CD14-positive monocyte (primary cell): Measurements from ENCODE around the gene LENG9. TPM values are rescaled to one million over a fixed set of nuclear protein-coding genes. Genes with fewer than 3 reads are reported as not detected.

ENCODE experiments used
- DNase-seq, 3 donors: peaks; one replicate each; pipeline ENCODE4 v3.0.0-alpha.2; 2011 to 2022
- H2AFZ ChIP-seq: 2 replicates; pipeline ENCODE4 v1.6.0; 2012; ENCODE audit warnings: mild to moderate bottlenecking, low read depth, low read length, inconsistent platforms; ENCODE audit not compliant: insufficient read depth, poor library complexity, severe bottlenecking
- H3K27ac ChIP-seq, 2 donors: 1 replicate in 1 of 2; 2 replicates in 1 of 2; pipeline ENCODE4 v1.5.1; 2012 to 2013; ENCODE audit warnings: low read length in 2 of 2, control low read depth in 1 of 2, inconsistent platforms in 1 of 2, low read depth in 1 of 2, mild to moderate bottlenecking in 1 of 2
- H3K27me3 ChIP-seq, 2 donors: one replicate each; pipeline versions ENCODE4 v1.6.0 to v1.6.1; 2011 to 2013; ENCODE audit warnings: low read length in 2 of 2; ENCODE audit not compliant: control insufficient read depth in 2 of 2, insufficient read depth in 2 of 2
- H3K36me3 ChIP-seq, 2 donors: replicated peaks in 1 of 2; 1 replicate in 1 of 2; 2 replicates in 1 of 2; pipeline versions ENCODE4 v1.5.1 to v1.6.1; 2012 to 2013; ENCODE audit warnings: low read length in 2 of 2, control low read depth in 1 of 2, inconsistent platforms in 1 of 2, mild to moderate bottlenecking in 1 of 2; ENCODE audit not compliant: insufficient read depth in 2 of 2, control insufficient read depth in 1 of 2
- H3K4me1 ChIP-seq, 2 donors: 1 replicate in 1 of 2; 2 replicates in 1 of 2; pipeline versions ENCODE4 v1.5.1 to v1.6.1; 2012 to 2013; ENCODE audit warnings: low read length in 2 of 2, control low read depth in 1 of 2, inconsistent platforms in 1 of 2, mild to moderate bottlenecking in 1 of 2, moderate library complexity in 1 of 2; ENCODE audit not compliant: insufficient read depth in 2 of 2, control insufficient read depth in 1 of 2
- H3K4me2 ChIP-seq: replicated peaks from 2 replicates; pipeline ENCODE3; 2012; ENCODE audit warnings: low read length, moderate library complexity, mild to moderate bottlenecking; ENCODE audit not compliant: poor library complexity, severe bottlenecking; ENCODE audit errors: extremely low read depth
- H3K4me3 ChIP-seq, 3 experiments: fragments of 200-600 bp in 1 of 3; sonication (generic) in 1 of 3; replicated peaks in 1 of 3; 1 replicate in 2 of 3; 2 replicates in 1 of 3; pipeline ENCODE4 v1.5.1; 2011 to 2013; ENCODE audit warnings: low read length in 3 of 3, mild to moderate bottlenecking in 3 of 3, control low read depth in 2 of 3, low read depth in 2 of 3, inconsistent platforms in 1 of 3, moderate library complexity in 1 of 3
- H3K79me2 ChIP-seq: 2 replicates; pipeline ENCODE4 v1.6.0; 2012; ENCODE audit warnings: mild to moderate bottlenecking, control low read depth, inconsistent platforms, low read length, moderate library complexity; ENCODE audit not compliant: insufficient read depth
- H3K9ac ChIP-seq: 2 replicates; pipeline ENCODE4 v1.6.0; 2017; ENCODE audit warnings: low read length, mild to moderate bottlenecking; ENCODE audit not compliant: insufficient read depth, poor library complexity, severe bottlenecking
- H3K9me3 ChIP-seq, 2 donors: replicated peaks in 1 of 2; 1 replicate in 1 of 2; 2 replicates in 1 of 2; pipeline versions ENCODE4 v1.5.1 to v1.6.1; 2012 to 2013; ENCODE audit warnings: low read length in 2 of 2, control low read depth in 1 of 2; ENCODE audit not compliant: control insufficient read depth in 1 of 2, insufficient read depth in 1 of 2
- H4K20me1 ChIP-seq: 2 replicates; pipeline ENCODE4 v1.6.0; 2012; ENCODE audit warnings: mild to moderate bottlenecking, low read length, control low read depth, moderate library complexity; ENCODE audit not compliant: insufficient read depth
- H3K27ac Mint-ChIP-seq, 7 donors: one replicate each; pipeline ENCODE4 v1.8.0; 2020; ENCODE audit warnings: mild to moderate bottlenecking in 7 of 7, mixed read lengths in 7 of 7, moderate library complexity in 6 of 7, inconsistent platforms in 2 of 7
- H3K27me3 Mint-ChIP-seq, 3 donors: one replicate each; pipeline ENCODE4 v1.8.0; 2021 to 2022; ENCODE audit warnings: low read depth in 3 of 3, mild to moderate bottlenecking in 3 of 3, mixed read lengths in 3 of 3, moderate library complexity in 3 of 3, inconsistent platforms in 1 of 3
- H3K36me3 Mint-ChIP-seq, 2 donors: one replicate each; pipeline ENCODE4 v1.8.0; 2020; ENCODE audit warnings: mixed read lengths in 2 of 2, inconsistent platforms in 1 of 2, mild to moderate bottlenecking in 1 of 2
- H3K4me1 Mint-ChIP-seq: one replicate; pipeline ENCODE4 v1.8.0; 2020; ENCODE audit warnings: mild to moderate bottlenecking, mixed read lengths
- H3K4me3 Mint-ChIP-seq, 2 donors: one replicate each; pipeline ENCODE4 v1.8.0; 2020; ENCODE audit warnings: mild to moderate bottlenecking in 2 of 2, mixed read lengths in 2 of 2, moderate library complexity in 1 of 2
- H3K9me3 Mint-ChIP-seq, 7 donors: one replicate each; pipeline ENCODE4 v1.8.0; 2020 to 2022; ENCODE audit warnings: mixed read lengths in 7 of 7, mild to moderate bottlenecking in 6 of 7, moderate library complexity in 6 of 7, inconsistent platforms in 2 of 7
- WGBS: methylation state at CpG from one replicate; pipeline ENCODE4 v1.1.5; 2013; ENCODE audit warnings: missing lambda C conversion rate; ENCODE audit not compliant: insufficient coverage; 5-methylcytosine and 5-hydroxymethylcytosine counted together
- intact Hi-C, 2 donors: fragments of 100-400 bp; cut with micrococcal nuclease; formaldehyde crosslinking; loops; one replicate each; pipeline versions ENCODE4 v1.15.0 to v1.15.1; 2023
- polyA plus RNA-seq, 3 donors: library from polyadenylated mRNA; depleted of rRNA in 1 of 3; unstranded in 2 of 3; stranded (reverse) in 1 of 3; fragments of 300-500 nt in 2 of 3; fragments of >200 nt in 1 of 3; fragmentation: Illumina TruSeq in 2 of 3; gene quantifications; 1 replicate in 2 of 3; 2 replicates in 1 of 3; pipeline ENCODE4 v1.2.3, GENCODE V29; 2012 to 2021
- TF ChIP-seq, protein P1 (sequence below): fragments of 200-600 bp; IDR thresholded peaks from one replicate; pipeline ENCODE4 v1.8.0; 2022; ENCODE audit warnings: antibody characterized with exemption, mild to moderate bottlenecking

The LENG9 gene
- polyA plus RNA-seq, 3 donors = 0.15 to 2.0 TPM; not detected in 1

DNA sequence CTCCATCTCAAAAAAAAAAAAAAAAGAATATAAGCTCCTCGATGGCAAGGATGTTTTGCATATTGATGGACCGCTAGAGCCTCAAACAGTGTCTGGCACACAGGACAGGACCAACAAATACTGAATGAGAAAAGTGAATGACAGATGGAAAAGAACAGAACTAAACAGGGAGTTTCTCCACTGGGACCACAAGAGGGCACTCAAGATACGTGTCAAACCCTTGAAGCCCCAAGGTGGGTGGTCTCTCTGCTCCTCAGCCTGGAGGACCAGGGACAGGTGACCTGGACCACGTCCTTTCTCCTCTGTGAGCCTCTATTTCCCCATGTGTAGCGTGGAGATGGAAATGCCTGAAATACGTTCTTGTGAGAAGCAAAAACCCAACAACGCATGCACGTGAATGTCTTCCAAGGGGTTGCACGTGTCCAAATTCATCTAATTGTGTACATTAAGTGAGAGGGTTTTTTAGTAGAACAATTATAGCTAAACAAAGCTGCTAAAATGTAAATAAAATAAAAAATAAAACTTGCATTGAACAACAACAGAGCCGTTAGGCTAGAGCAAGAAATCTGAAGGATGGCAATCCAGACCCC lies 15.2 kb upstream of the LENG9 start:
- H3K4me3 ChIP-seq = no peak overlapping the region
- H3K79me2 ChIP-seq = no peaks in the 10 kb centered on the region
- H3K4me3 Mint-ChIP-seq = peak overlapping the region in 1 of 2 donors; percentile 84
- no peaks in the 10 kb centered on the region for H3K36me3 ChIP-seq
- H3K27ac Mint-ChIP-seq = no peak overlapping the region
- peaks cover 71 to 84% (median 76%) of the 10 kb centered on the region in 3 donors for H3K27me3 Mint-ChIP-seq
- peaks cover 35% of the 10 kb centered on the region for H3K4me1 Mint-ChIP-seq
- no peak overlapping the region for H2AFZ ChIP-seq
- TF ChIP-seq, protein P1, sequence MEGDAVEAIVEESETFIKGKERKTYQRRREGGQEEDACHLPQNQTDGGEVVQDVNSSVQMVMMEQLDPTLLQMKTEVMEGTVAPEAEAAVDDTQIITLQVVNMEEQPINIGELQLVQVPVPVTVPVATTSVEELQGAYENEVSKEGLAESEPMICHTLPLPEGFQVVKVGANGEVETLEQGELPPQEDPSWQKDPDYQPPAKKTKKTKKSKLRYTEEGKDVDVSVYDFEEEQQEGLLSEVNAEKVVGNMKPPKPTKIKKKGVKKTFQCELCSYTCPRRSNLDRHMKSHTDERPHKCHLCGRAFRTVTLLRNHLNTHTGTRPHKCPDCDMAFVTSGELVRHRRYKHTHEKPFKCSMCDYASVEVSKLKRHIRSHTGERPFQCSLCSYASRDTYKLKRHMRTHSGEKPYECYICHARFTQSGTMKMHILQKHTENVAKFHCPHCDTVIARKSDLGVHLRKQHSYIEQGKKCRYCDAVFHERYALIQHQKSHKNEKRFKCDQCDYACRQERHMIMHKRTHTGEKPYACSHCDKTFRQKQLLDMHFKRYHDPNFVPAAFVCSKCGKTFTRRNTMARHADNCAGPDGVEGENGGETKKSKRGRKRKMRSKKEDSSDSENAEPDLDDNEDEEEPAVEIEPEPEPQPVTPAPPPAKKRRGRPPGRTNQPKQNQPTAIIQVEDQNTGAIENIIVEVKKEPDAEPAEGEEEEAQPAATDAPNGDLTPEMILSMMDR = peak; percentile 84
- peaks cover 41 to 83% of the 10 kb centered on the region in 2 donors for H3K27me3 ChIP-seq
- peaks cover 0 to 22% (median 7%) of the 10 kb centered on the region in 7 donors for H3K9me3 Mint-ChIP-seq
- no peaks in the 10 kb centered on the region for H3K36me3 Mint-ChIP-seq
- intact Hi-C loops = loop anchor here in 1 of 2 donors (10.0 kb wide), 2 partner anchors 116 to 196 kb away; partner anchors contain the start of gene LILRA1
- H3K9me3 ChIP-seq = peaks cover 0 to 9% of the 10 kb centered on the region in 2 donors
- no peak overlapping the region for H3K27ac ChIP-seq
- H3K9ac ChIP-seq = no peak overlapping the region
- DNase-seq = peak; percentile 27 to 55 (median 53)
- H3K4me1 ChIP-seq = peaks cover 24 to 33% of the 10 kb centered on the region in 2 donors
- peaks cover 10% of the 10 kb centered on the region for H4K20me1 ChIP-seq
- WGBS = 0% methylated on average over 2 of the region's 10 CpGs
- no peak overlapping the region for H3K4me2 ChIP-seq

DNA sequence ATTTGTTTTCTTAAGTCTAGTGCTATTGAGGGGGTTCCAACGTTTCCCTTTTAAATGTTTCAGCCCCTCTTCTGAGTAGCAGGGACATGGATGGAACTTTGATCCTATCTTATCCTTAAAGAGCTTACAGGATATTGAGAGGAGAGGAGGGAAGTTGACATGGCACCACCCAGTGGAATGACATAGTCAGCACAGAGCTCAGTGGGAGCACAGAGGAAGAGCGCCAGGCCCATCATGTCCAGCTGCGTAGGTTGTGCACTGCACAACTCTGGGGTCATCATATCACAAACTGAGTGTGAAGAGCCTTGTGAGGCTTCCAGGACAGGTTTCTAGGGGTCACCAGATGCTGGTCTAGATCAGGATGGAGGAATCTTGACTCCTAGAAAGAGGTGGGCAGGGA lies 14.1 kb upstream of the LENG9 start:
- H3K4me2 ChIP-seq = no peak overlapping the region
- TF ChIP-seq, protein P1 = no peak
- intact Hi-C loops = loop anchor here in 1 of 2 donors (10.0 kb wide), 2 partner anchors 117 to 197 kb away; partner anchors contain the start of gene LILRA1

More for the DNA sequence above, 14.1 kb upstream of the LENG9 start:
- Mint-ChIP-seq H3K4me3 (peak overlapping the region in 1 of 2 donors; percentile 84), H3K27me3 (peaks cover 76 to 90% (median 86%) of the 10 kb centered on the region in 3 donors), H3K27ac (no peak overlapping the region), H3K4me1 (peaks cover 37% of the 10 kb centered on the region), H3K9me3 (peaks cover 0 to 28% (median 7%) of the 10 kb centered on the region in 7 donors), H3K36me3 (no peaks in the 10 kb centered on the region)
- H3K27ac ChIP-seq = no peak overlapping the region
- H4K20me1 ChIP-seq = peaks cover 15% of the 10 kb centered on the region
- peaks cover 22 to 33% of the 10 kb centered on the region in 2 donors for H3K4me1 ChIP-seq
- peaks cover 41 to 89% of the 10 kb centered on the region in 2 donors for H3K27me3 ChIP-seq
- H3K9ac ChIP-seq = no peak overlapping the region
- H2AFZ ChIP-seq = no peak overlapping the region
- 100% methylated on average over 2 of the region's 3 CpGs for WGBS
- no peaks in the 10 kb centered on the region for H3K79me2 ChIP-seq
- no peak overlapping the region for H3K4me3 ChIP-seq
- H3K9me3 ChIP-seq = peaks cover 0 to 9% of the 10 kb centered on the region in 2 donors
- no peaks in the 10 kb centered on the region for H3K36me3 ChIP-seq
- no peak for DNase-seq
